Subcutaneous adipose tissue (tissue), 4 donors: ENCODE measurements around the gene KLF9. TPM values are rescaled to one million over a fixed set of nuclear protein-coding genes. Genes with fewer than 3 reads are reported as not detected.

Source experiments
- total RNA-seq, 4 donors: library from RNA; depleted of rRNA; stranded (reverse); fragments of >200 nt; gene quantifications; one replicate each; pipeline ENCODE4 v1.1.0, GENCODE V29; 2016
- TF ChIP-seq, protein P1 (sequence below): fragments of 450-650 bp; IDR thresholded peaks from one replicate; pipeline ENCODE4 v1.5.1; 2016; ENCODE audit warnings: low read depth, mild to moderate bottlenecking, control low read depth, antibody characterized with exemption, moderate library complexity

KLF9 gene
- total RNA-seq, 4 donors from 2014 or later, result 72.8 to 240 (median 171) TPM

GRCh38 chr9:70390933-70391341 is 23.5 kb downstream of the KLF9 start:
- TF ChIP-seq, protein P1, sequence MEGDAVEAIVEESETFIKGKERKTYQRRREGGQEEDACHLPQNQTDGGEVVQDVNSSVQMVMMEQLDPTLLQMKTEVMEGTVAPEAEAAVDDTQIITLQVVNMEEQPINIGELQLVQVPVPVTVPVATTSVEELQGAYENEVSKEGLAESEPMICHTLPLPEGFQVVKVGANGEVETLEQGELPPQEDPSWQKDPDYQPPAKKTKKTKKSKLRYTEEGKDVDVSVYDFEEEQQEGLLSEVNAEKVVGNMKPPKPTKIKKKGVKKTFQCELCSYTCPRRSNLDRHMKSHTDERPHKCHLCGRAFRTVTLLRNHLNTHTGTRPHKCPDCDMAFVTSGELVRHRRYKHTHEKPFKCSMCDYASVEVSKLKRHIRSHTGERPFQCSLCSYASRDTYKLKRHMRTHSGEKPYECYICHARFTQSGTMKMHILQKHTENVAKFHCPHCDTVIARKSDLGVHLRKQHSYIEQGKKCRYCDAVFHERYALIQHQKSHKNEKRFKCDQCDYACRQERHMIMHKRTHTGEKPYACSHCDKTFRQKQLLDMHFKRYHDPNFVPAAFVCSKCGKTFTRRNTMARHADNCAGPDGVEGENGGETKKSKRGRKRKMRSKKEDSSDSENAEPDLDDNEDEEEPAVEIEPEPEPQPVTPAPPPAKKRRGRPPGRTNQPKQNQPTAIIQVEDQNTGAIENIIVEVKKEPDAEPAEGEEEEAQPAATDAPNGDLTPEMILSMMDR, result no peak

DNA sequence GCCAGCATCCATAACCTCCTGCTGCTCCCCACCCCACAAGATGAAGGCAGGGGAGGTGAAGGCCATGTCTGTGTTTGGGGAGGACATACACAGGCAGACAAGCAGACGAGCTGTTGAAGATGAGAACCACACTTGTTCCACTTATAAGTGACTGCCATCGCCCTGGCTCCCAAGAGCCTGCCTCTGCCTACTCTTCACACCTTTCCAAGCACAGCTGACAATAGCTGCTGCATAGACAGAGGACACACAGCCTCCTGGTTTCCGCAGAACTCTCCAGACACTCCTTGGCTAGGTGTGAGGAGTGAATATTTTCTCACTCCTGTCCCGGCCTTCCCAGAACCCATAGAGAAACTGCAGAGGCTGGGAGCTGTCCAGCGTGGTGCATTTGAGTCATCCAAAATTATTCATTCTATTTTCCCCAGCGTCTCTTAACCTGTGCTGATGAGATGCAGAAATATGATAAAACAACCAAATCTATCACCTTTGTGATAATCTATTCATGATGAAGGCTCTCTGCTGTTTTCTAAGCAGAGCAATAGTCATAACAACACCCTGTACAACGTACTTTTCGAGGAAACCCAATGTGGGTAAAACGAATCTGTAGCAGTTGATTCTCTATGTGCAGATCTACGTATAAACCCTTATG is 24.7 kb downstream of the KLF9 start:
- TF ChIP-seq, protein P1, result no peak

DNA sequence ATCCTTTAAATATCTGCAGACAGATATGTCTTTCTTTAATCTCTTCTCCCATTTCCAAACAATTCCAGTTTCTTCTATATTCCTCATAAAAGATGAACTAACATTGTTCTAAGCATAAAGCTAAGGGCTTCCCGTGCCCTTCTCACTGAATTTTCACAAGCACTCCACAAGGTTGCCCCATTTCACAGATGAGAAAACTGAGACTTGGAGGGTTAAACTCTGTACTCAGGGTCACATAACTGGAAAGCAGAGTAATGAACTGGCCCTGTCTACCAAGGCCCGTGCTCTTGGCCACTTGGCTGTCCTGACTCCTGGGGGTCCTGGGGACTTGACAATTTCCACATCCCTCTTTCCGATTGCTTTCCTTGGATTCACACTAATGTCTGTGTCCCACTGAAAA is 25.3 kb downstream of the KLF9 start:
- TF ChIP-seq, protein P1, result no peak

DNA sequence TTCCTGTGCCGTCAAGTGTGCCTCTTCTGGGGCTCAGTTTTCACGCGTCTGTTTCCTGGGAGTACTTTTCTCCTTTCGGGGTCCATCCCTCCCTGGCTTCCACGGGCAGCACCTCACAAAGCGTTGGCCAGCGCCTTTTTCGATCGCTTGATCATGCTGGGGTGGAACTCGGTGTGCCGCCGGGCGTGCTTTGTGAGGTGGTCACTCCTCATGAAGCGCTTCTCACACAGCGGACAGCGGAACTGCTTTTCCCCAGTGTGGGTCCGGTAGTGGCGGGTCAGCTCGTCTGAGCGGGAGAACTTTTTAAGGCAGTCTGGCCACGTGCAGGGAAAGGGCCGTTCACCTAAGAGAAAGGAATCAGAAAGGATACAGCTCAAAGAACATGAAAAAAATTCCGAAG is 26.8 kb downstream of the KLF9 start:
- TF ChIP-seq, protein P1, result no peak

DNA sequence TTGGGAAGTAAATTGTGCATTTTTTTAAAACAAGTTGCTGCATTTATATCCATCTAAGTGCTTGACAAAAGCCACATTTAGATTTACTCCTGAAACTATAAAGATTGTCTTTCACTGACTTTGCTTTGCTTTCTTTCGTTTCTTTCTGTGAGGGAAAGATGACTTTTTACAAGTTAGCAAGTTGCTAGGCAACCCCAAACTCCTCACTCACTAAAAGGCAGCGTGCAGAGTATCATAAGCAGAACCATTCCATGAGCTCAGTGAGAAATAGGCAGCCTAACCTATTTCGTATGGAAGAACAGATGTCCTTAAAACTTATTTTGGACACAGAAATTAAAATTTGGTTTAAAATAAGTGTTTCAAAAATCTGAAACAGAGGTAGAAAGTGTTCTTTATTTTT is 29.0 kb downstream of the KLF9 start:
- TF ChIP-seq, protein P1, result no peak

- TF ChIP-seq, protein P1, result no peak
These were observed 31.5 kb downstream of the KLF9 start for GRCh38 chr9:70382709-70383605.

- TF ChIP-seq, protein P1, result no peak
These were observed 32.3 kb downstream of the KLF9 start for GRCh38 chr9:70382046-70382708.
